Measurements from ENCODE around the gene MTNR1A.

GRCh38 chr4:186534056-186534455, 21.3 kb downstream of the MTNR1A start:
- TF ChIP-seq POLR2A (IDR thresholded peaks at IDR 0.05; ENCODE audit: low read length) (no peak), CTCF (IDR thresholded peaks at IDR 0.05) (no peak), EP300 (IDR thresholded peaks at IDR 0.05) (no peak), PHF8 (IDR thresholded peaks at IDR 0.05; ENCODE audit: borderline replicate concordance, low read depth) (no peak), KDM5A (IDR thresholded peaks at IDR 0.05) (no peak), ZFP36 (IDR thresholded peaks at IDR 0.05; ENCODE audit: borderline replicate concordance, partially characterized antibody) (no peak), MYC (IDR thresholded peaks at IDR 0.05; ENCODE audit: borderline replicate concordance, low read length) (no peak), REST (IDR thresholded peaks at IDR 0.05) (no peak), CHD2 (IDR thresholded peaks at IDR 0.05; ENCODE audit: low read length, partially characterized antibody) (no peak), ELK1 (IDR thresholded peaks at IDR 0.05; ENCODE audit: low read depth, low read length) (no peak), RFX5 (IDR thresholded peaks at IDR 0.05) (no peak)

Data from A549 (cell line).